OCI-LY7 (cell line): Measurements from ENCODE around the gene LMTK3. TPM values are rescaled to one million over a fixed set of nuclear protein-coding genes. Genes with fewer than 3 reads are reported as not detected.

Experiments used
- BruUV-seq: library from RNA; stranded (reverse); fragments of 400-500 nt; replicated peaks from 2 replicates; lab custom pipeline; 2021; lab: Mats Ljungman, UMichigan
- CTCF ChIA-PET: fragments of 300-600 bp; sonication (Branson Sonifier 250); formaldehyde crosslinking; loops from one replicate; lab custom pipeline; 2022; ENCODE audit warnings: antibody characterized with exemption; ENCODE audit not compliant: unreplicated experiment; lab: Charles Lee
- POLR2A ChIA-PET: fragments of 300-600 bp; sonication (Branson Sonifier 250); formaldehyde crosslinking; loops from one replicate; lab custom pipeline; 2022; ENCODE audit warnings: antibody characterized with exemption; lab: Charles Lee
- DNase-seq: peaks from one replicate; pipeline ENCODE4 v3.0.0-alpha.2; 2015; ENCODE audit warnings: low spot score
- H2AFZ ChIP-seq: fragments of 200-600 bp; sonication (generic), shearing (Covaris generic); 2 replicates; pipeline ENCODE4 v1.6.1; 2014; ENCODE audit warnings: mild to moderate bottlenecking, antibody characterized with exemption, low read length, moderate library complexity
- H3K27ac ChIP-seq: fragments of 200-600 bp; sonication (generic); 2 replicates; pipeline ENCODE4 v1.5.1; 2014; ENCODE audit warnings: mixed run types, low read depth, mild to moderate bottlenecking, moderate library complexity, low read length, inconsistent platforms; ENCODE audit not compliant: poor library complexity, severe bottlenecking
- H3K36me3 ChIP-seq: fragments of 200-600 bp; sonication (generic); 2 replicates; pipeline ENCODE4 v1.6.1; 2014; ENCODE audit warnings: mild to moderate bottlenecking, antibody characterized with exemption, low read length, moderate library complexity, mixed read lengths; ENCODE audit not compliant: insufficient read depth
- H3K4me1 ChIP-seq: fragments of 200-600 bp; sonication (generic); 2 replicates; pipeline ENCODE4 v1.5.1; 2014; ENCODE audit warnings: mild to moderate bottlenecking, low read length; ENCODE audit not compliant: insufficient read depth, poor library complexity, severe bottlenecking
- H3K4me2 ChIP-seq: fragments of 200-600 bp; sonication (generic); 2 replicates; pipeline ENCODE4 v1.6.1; 2014; ENCODE audit warnings: mild to moderate bottlenecking, low read length
- H3K4me3 ChIP-seq: fragments of 200-600 bp; sonication (generic); 2 replicates; pipeline ENCODE4 v1.5.1; 2014; ENCODE audit warnings: mild to moderate bottlenecking, low read depth, low read length; ENCODE audit not compliant: poor library complexity, severe bottlenecking
- H3K79me2 ChIP-seq: fragments of 200-600 bp; sonication (generic); 2 replicates; pipeline ENCODE4 v1.6.1; 2016; ENCODE audit warnings: low read depth, mild to moderate bottlenecking, low read length, moderate library complexity, mixed read lengths; ENCODE audit not compliant: insufficient read depth
- H3K9me2 ChIP-seq: fragments of 200-600 bp; sonication (generic); 2 replicates; pipeline ENCODE4 v1.6.1; 2016; ENCODE audit warnings: mild to moderate bottlenecking, low read length, mixed read lengths; ENCODE audit not compliant: insufficient read depth
- H3K9me3 ChIP-seq: fragments of 200-600 bp; sonication (generic); 2 replicates; pipeline ENCODE4 v1.6.1; 2014; ENCODE audit warnings: mild to moderate bottlenecking, mixed run types, low read length, mixed read lengths
- H4K20me1 ChIP-seq: fragments of 200-600 bp; sonication (generic); 2 replicates; pipeline ENCODE4 v1.6.1; 2014; ENCODE audit warnings: mild to moderate bottlenecking, antibody characterized with exemption, low read length, moderate library complexity, mixed read lengths; ENCODE audit not compliant: insufficient read depth
- CTCF ChIP-seq: fragments of 200-600 bp; sonication (generic); conservative IDR thresholded peaks from 2 replicates; pipeline ENCODE4 v1.5.1; 2014; ENCODE audit warnings: mild to moderate bottlenecking, antibody characterized with exemption, low read length, moderate library complexity, mixed read lengths
- EZH2phosphoT487 ChIP-seq: fragments of 200-600 bp; sonication (generic); IDR thresholded peaks from 2 replicates; pipeline ENCODE4 v1.6.1; 2018; ENCODE audit warnings: low read depth, borderline replicate concordance, mild to moderate bottlenecking, mixed run types, antibody characterized with exemption, low read length, moderate library complexity, mixed read lengths
- intact Hi-C: fragments of 100-400 bp; cut with micrococcal nuclease; formaldehyde crosslinking; loops from one replicate; pipeline ENCODE4 v1.10.0; 2022; ENCODE audit not compliant: unreplicated experiment
- total RNA-seq, 2 experiments: library from RNA; depleted of rRNA in 1 of 2; stranded (reverse); fragments of >200 nt in 1 of 2; shearing (Covaris generic) in 1 of 2; gene quantifications; 2 replicates each; pipeline ENCODE4 v1.2.3, GENCODE V29; 2014 to 2022

The LMTK3 gene
- total RNA-seq, 2 experiments from 2014 or later: 1.3 to 9.7 TPM

- H4K20me1 ChIP-seq: no peaks in the 10 kb centered on the region
- DNase-seq: no peak
- no peaks in the 10 kb centered on the region for H3K9me3 ChIP-seq
- no peak overlapping the region for H3K27ac ChIP-seq
- peaks cover 26% of the 10 kb centered on the region for H3K4me1 ChIP-seq
- no peaks in the 10 kb centered on the region for H3K9me2 ChIP-seq
- POLR2A ChIA-PET: no interaction called here
- H3K36me3 ChIP-seq: peaks cover 12% of the 10 kb centered on the region
- no peak overlapping the region for H3K4me3 ChIP-seq
- CTCF ChIA-PET: no interaction called here
- intact Hi-C loops: no loop called here
- H2AFZ ChIP-seq: no peak overlapping the region
- no peak for TF ChIP-seq CTCF
- H3K4me2 ChIP-seq: no peak overlapping the region
- BruUV-seq: no TSS peak
- peaks cover 22% of the 10 kb centered on the region for H3K79me2 ChIP-seq
These were observed 68.4 kb downstream of the LMTK3 start for GRCh38 chr19:48443256-48443655.

GRCh38 chr19:48442116-48443035 lies 69.3 kb downstream of the LMTK3 start:
- ChIA-PET CTCF (no interaction called here), POLR2A (no interaction called here)
- H3K27ac ChIP-seq: no peak overlapping the region
- TF ChIP-seq EZH2phosphoT487 (no peak), CTCF (no peak)
- H2AFZ ChIP-seq: no peak overlapping the region
- no peak overlapping the region for H3K4me2 ChIP-seq
- H3K36me3 ChIP-seq: peaks cover 4% of the 10 kb centered on the region
- H3K9me2 ChIP-seq: no peaks in the 10 kb centered on the region
- no peaks in the 10 kb centered on the region for H4K20me1 ChIP-seq
- DNase-seq: no peak
- no TSS peak for BruUV-seq
- peaks cover 21% of the 10 kb centered on the region for H3K4me1 ChIP-seq
- H3K9me3 ChIP-seq: no peaks in the 10 kb centered on the region
- intact Hi-C loops: no loop called here
- peaks cover 14% of the 10 kb centered on the region for H3K79me2 ChIP-seq
- H3K4me3 ChIP-seq: no peak overlapping the region

- Histone ChIP-seq H3K27ac (no peak overlapping the region), H3K36me3 (no peaks in the 10 kb centered on the region), H3K4me1 (peaks cover 13% of the 10 kb centered on the region), H3K4me3 (no peak overlapping the region), H3K9me3 (no peaks in the 10 kb centered on the region), H2AFZ (no peak overlapping the region), H4K20me1 (no peaks in the 10 kb centered on the region), H3K9me2 (no peaks in the 10 kb centered on the region), H3K79me2 (peaks cover 6% of the 10 kb centered on the region), H3K4me2 (no peak overlapping the region)
- no TSS peak for BruUV-seq
- DNase-seq: no peak
- CTCF ChIA-PET: no interaction called here
- intact Hi-C loops: no loop called here
- POLR2A ChIA-PET: interaction anchor here (0.6 kb wide), 1 partner anchor 18 kb away, joined by 3 read pairs; no protein-coding TSS in a partner anchor
- TF ChIP-seq CTCF (no peak), EZH2phosphoT487 (no peak)
These were observed 70.1 kb downstream of the LMTK3 start for GRCh38 chr19:48441360-48442050.
